HG03095 (cell line): ENCODE data around the gene UPF3B.
"Not testable (repeated sequence)": the region's sequence is repeated elsewhere in the genome, so short reads cannot be mapped to it uniquely, and the experiment has no call there.

Source experiments
- ATAC-seq: cut with Tn5 transposase; IDR thresholded peaks from one replicate; pipeline ENCODE4 v1.9.1; 2021; ENCODE audit warnings: moderate library complexity; ENCODE audit not compliant: unreplicated experiment

UPF3B gene

DNA sequence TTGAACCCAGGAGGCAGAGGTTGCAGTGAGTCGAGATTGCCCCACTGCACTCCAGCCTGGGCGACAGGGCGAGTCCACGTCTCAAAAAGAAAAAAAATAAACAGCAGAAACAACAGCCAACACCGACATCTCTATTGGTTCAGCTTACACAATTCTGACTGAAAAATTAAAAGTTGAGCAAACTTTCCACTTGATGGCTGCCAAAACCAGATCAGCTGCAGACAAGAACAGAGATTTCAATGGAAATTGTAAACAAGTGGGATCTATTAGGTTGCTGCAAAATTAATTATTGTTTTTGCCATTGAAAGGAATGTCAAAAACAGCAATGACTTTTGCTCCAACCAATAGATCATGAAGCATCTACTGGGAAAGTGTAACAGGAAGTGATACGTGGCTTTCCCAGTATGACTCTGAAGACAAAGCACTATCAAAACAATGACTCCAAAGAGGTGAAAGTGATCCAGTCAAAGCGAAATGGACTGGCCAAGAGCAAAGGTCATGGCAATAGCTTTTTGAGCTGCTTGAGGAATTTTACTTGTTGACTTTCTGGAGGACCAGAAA lies 26.3 kb downstream of the UPF3B start:
- no peak for ATAC-seq

GRCh38 chrX:119824221-119824620 lies 28.5 kb downstream of the UPF3B start:
- not testable (repeated sequence) for ATAC-seq

GRCh38 chrX:119821703-119822102 lies 31.1 kb downstream of the UPF3B start:
- peak; percentile 95 for ATAC-seq

GRCh38 chrX:119817130-119817690 lies 35.6 kb downstream of the UPF3B start:
- ATAC-seq: no peak

- no peak for ATAC-seq
These were observed 36.5 kb downstream of the UPF3B start for GRCh38 chrX:119816300-119816699.

GRCh38 chrX:119809185-119809666 lies 43.5 kb downstream of the UPF3B start:
- ATAC-seq: no peak

DNA sequence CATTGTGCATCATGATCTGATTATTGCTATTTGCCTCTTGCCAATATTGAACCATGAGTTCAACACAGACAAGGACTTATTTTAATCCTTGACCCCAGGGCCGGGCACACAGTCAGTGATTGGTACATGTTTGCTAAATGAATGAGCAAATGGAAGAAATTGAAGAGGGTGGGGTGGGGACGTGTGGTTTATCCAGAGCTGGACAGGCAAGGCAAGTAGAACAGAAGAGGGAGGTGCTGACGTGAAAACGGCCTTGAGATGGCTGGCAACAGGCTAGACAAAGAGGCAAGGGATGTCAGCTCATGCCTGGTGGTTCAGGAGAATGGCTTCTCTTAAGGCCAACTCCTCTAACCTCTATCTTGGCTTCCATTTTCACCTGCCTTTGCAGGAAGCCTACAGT lies 44.3 kb downstream of the UPF3B start:
- not testable (repeated sequence) for ATAC-seq

GRCh38 chrX:119802546-119802945 lies 50.2 kb downstream of the UPF3B start:
- no peak for ATAC-seq

DNA sequence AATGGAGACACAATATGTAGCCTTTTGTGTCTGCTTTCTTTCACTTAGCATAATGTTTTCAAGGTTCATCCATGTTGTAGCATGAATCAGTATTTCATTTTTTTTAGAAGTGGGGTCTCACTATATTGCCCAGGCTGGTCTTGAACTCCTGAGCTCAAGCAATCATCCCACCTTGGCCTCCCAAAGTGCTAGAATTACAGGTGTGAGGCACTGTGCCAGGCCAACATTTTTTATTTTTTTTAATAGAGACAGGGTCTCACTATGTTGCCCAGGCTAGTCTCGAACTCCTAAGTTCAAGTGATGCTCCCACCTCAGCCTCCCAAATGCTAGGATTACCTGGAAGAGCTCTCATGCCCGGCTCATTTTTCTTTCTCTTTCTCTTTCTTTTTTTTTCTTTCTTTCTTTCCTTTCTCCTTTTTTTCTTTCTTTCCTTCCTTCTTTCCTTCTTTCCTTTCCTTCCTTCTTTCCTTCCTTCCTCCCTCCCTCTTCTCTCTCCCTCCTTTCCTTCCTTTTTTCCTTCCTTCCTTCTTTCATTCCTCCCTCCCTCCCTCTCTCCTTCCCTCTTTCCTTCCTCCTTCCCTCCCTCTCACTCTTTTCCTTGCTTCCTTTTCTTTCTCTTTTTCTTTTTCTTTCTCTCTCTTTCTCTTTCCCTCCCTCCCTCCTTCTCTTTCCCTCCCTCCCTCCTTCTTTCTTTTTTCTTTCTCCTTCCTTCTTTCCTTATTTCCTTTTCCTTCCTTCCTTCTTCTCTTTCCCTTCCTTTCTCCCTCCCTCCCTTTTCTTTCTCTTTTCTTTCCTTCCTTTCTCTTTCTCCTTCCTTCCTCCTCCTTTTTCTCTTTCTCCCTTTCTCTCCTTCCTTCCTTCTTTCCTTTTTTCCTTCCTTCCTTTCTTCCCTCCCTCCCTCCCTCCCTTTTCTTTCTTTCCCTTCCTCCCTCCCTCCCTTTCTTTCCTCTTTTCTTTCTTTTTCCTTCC lies 51.2 kb downstream of the UPF3B start:
- ATAC-seq: no peak

GRCh38 chrX:119791437-119792231 lies 61.1 kb downstream of the UPF3B start, which contains the start of gene RPL39:
Gene RPL39 (minus strand): TSS chrX:119791630. CDS start chrX:119791576, 54 bp downstream.
- peak; percentile 88 for ATAC-seq

DNA sequence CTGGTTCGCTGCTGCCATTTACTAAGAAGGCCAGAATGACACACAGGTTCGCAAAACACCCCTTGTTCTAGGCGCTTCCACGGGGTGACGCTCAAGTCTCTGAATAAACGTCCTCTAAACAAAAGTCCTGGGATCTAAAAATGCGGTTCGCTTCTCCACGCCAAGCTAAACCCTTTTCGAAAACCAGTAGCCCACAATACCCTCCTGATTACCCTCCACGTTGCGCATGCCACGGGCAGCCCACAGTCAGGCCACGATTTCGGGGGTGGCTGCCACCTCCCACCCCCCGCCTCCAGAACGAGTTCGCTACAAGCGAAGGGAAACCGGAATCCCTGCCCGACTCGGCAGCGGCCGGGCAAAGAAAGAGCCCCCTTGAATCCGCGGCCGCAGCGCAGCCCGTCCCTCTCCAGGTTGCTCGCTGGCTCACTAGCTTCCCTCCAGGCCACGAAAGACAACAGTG lies 61.8 kb downstream of the UPF3B start:
- ATAC-seq: peak; percentile 13

GRCh38 chrX:119784747-119785446 lies 67.9 kb downstream of the UPF3B start:
- no peak for ATAC-seq
